IPS-NIHi11 (cell line): ENCODE results near the gene COQ10B.
"Not testable (repeated sequence)": the region's sequence is repeated elsewhere in the genome, so short reads cannot be mapped to it uniquely, and the experiment has no call there.

Source experiments
- DNase-seq: peaks from one replicate; pipeline ENCODE4 v3.0.0; 2012; ENCODE audit warnings: mixed read lengths, low spot score

The COQ10B gene

GRCh38 chr2:197450935-197451358, 2.4 kb upstream of the COQ10B start:
- not testable (repeated sequence) for DNase-seq

- no peak for DNase-seq
These were observed 614 bp upstream of the COQ10B start for GRCh38 chr2:197452754-197453122.

GRCh38 chr2:197453914-197454398, 604 bp downstream of the COQ10B start:
- DNase-seq: no peak

GRCh38 chr2:197454923-197455322, 1.6 kb downstream of the COQ10B start:
- DNase-seq: no peak

- no peak for DNase-seq
These were observed 2.1 kb downstream of the COQ10B start for GRCh38 chr2:197455428-197455827.

GRCh38 chr2:197460649-197461048, 7.3 kb downstream of the COQ10B start:
- DNase-seq: no peak

- no peak for DNase-seq
These were observed 7.7 kb downstream of the COQ10B start for GRCh38 chr2:197461057-197461456.

- no peak for DNase-seq
These were observed 10.8 kb downstream of the COQ10B start for GRCh38 chr2:197464175-197464574.

GRCh38 chr2:197472166-197472565, 18.8 kb downstream of the COQ10B start:
- no peak for DNase-seq

- no peak for DNase-seq
These were observed 24.4 kb downstream of the COQ10B start for GRCh38 chr2:197477797-197478196.

GRCh38 chr2:197480165-197481036, 27.0 kb downstream of the COQ10B start:
- no peak for DNase-seq

- DNase-seq: not testable (repeated sequence)
These were observed 30.9 kb downstream of the COQ10B start for GRCh38 chr2:197484248-197484647.

- no peak for DNase-seq
These were observed 32.8 kb downstream of the COQ10B start for GRCh38 chr2:197486175-197486574.

- no peak for DNase-seq
These were observed 34.0 kb downstream of the COQ10B start for GRCh38 chr2:197487385-197487784.

GRCh38 chr2:197495433-197496134, 42.2 kb downstream of the COQ10B start:
- DNase-seq: no peak

- no peak for DNase-seq
These were observed 43.3 kb downstream of the COQ10B start for GRCh38 chr2:197496695-197497094.

- DNase-seq: no peak
These were observed 44.0 kb downstream of the COQ10B start for GRCh38 chr2:197497326-197497725.

GRCh38 chr2:197498235-197498936, 45.0 kb downstream of the COQ10B start:
- no peak for DNase-seq

- DNase-seq: peak; percentile 55
These were observed 45.7 kb downstream of the COQ10B start for GRCh38 chr2:197498937-197499593.

GRCh38 chr2:197499594-197500502, 46.5 kb downstream of the COQ10B start, which contains the start of the genes HSPD1 and HSPE1:
Gene HSPD1, minus strand, starts transcription at chr2:197499840. Its CDS starts 992 bp downstream, at chr2:197498848.
Gene HSPE1, plus strand, starts transcription at chr2:197500379. Its CDS starts 58 bp downstream, at chr2:197500437.
- DNase-seq: peak; percentile 95
